GM23338 (cell line): ENCODE results near the gene MOGAT2. TPM values are rescaled to one million over a fixed set of nuclear protein-coding genes. Genes with fewer than 3 reads are reported as not detected.

Experiments
- ATAC-seq: fragments of 200-7000 bp; cut with Tn5 transposase; 3 replicates; pipeline ENCODE4 v1.9.1; 2020
- DNase-seq: peaks from one replicate; pipeline ENCODE4 v3.0.0-alpha.2; 2015; ENCODE audit warnings: low spot score
- H2AFZ ChIP-seq: fragments of 200-600 bp; sonication (generic); 2 replicates; pipeline ENCODE4 v1.8.0; 2016; ENCODE audit warnings: antibody characterized with exemption, mild to moderate bottlenecking, moderate library complexity
- H3F3A ChIP-seq: fragments of 200-600 bp; sonication (generic); replicated peaks from 2 replicates; pipeline ENCODE4 v1.8.0; 2017; ENCODE audit warnings: antibody characterized with exemption, mixed run types, low read depth
- H3K27ac ChIP-seq: fragments of 200-600 bp; sonication (generic); 2 replicates; pipeline ENCODE4 v1.6.1; 2016; ENCODE audit warnings: low read depth
- H3K27me3 ChIP-seq: fragments of 200-600 bp; sonication (generic); 2 replicates; pipeline ENCODE4 v1.8.0; 2016; ENCODE audit warnings: mild to moderate bottlenecking, mixed run types, moderate library complexity; ENCODE audit not compliant: insufficient read depth
- H3K36me3 ChIP-seq: fragments of 200-600 bp; sonication (generic); 2 replicates; pipeline ENCODE4 v1.8.0; 2016; ENCODE audit warnings: mild to moderate bottlenecking; ENCODE audit not compliant: insufficient read depth
- H3K4me1 ChIP-seq: fragments of 200-600 bp; sonication (generic); 2 replicates; pipeline ENCODE4 v1.8.0; 2016; ENCODE audit warnings: mild to moderate bottlenecking, moderate library complexity; ENCODE audit not compliant: insufficient read depth
- H3K4me2 ChIP-seq: fragments of 200-600 bp; sonication (generic); 2 replicates; pipeline ENCODE4 v1.7.1; 2017; ENCODE audit warnings: mixed run types
- H3K4me3 ChIP-seq: fragments of 200-600 bp; sonication (generic); 2 replicates; pipeline ENCODE4 v1.6.1; 2016; ENCODE audit warnings: mixed run types
- H3K79me2 ChIP-seq: fragments of 200-600 bp; sonication (generic); replicated peaks from 2 replicates; pipeline ENCODE4 v1.8.0; 2017; ENCODE audit warnings: mild to moderate bottlenecking; ENCODE audit not compliant: insufficient read depth
- H3K9me2 ChIP-seq: fragments of 200-600 bp; sonication (generic); 2 replicates; pipeline ENCODE4 v1.8.0; 2017; ENCODE audit not compliant: insufficient read depth
- H4K20me1 ChIP-seq: fragments of 200-600 bp; sonication (generic); replicated peaks from 2 replicates; pipeline ENCODE4 v1.8.0; 2017; ENCODE audit warnings: mild to moderate bottlenecking; ENCODE audit not compliant: insufficient read depth
- H3K27ac Mint-ChIP-seq: 2 replicates; pipeline ENCODE4 v1.8.0; 2020; ENCODE audit warnings: inconsistent platforms, mild to moderate bottlenecking, moderate library complexity, mixed read lengths
- H3K27me3 Mint-ChIP-seq: 3 replicates; pipeline ENCODE4 v1.8.0; 2022; ENCODE audit warnings: low read depth, mild to moderate bottlenecking, moderate library complexity, mixed read lengths, inconsistent platforms; ENCODE audit not compliant: insufficient read depth, poor library complexity
- H3K36me3 Mint-ChIP-seq: 3 replicates; pipeline ENCODE4 v1.8.0; 2021; ENCODE audit warnings: low read depth, mild to moderate bottlenecking, inconsistent platforms, moderate library complexity, mixed read lengths
- H3K4me1 Mint-ChIP-seq: 3 replicates; pipeline ENCODE4 v1.8.0; 2020; ENCODE audit warnings: mild to moderate bottlenecking, inconsistent platforms, mixed read lengths
- H3K4me3 Mint-ChIP-seq: 3 replicates; pipeline ENCODE4 v1.8.0; 2021; ENCODE audit warnings: moderate library complexity, mild to moderate bottlenecking, inconsistent platforms, mixed read lengths
- H3K9me3 Mint-ChIP-seq: 3 replicates; pipeline ENCODE4 v1.8.0; 2020; ENCODE audit warnings: moderate library complexity, mild to moderate bottlenecking, inconsistent platforms, mixed read lengths
- CTCF ChIP-seq, 2 experiments: fragments of 200-600 bp in 1 of 2; sonication (generic) in 1 of 2; conservative IDR thresholded peaks; 2 replicates each; pipeline versions ENCODE4 v1.5.1 to v1.6.1; 2016 to 2017; ENCODE audit warnings: antibody characterized with exemption in 2 of 2, low read depth in 2 of 2, mild to moderate bottlenecking in 2 of 2, moderate library complexity in 1 of 2
- POLR2AphosphoS5 ChIP-seq: IDR thresholded peaks from 2 replicates; pipeline ENCODE4 v1.6.1; 2016; ENCODE audit warnings: antibody characterized with exemption, low read depth
- ZNF462 ChIP-seq: fragments of 250-450 bp; sonication (Bioruptor Pico); IDR thresholded peaks from 2 replicates; pipeline ENCODE4 v1.5.0; 2020; ENCODE audit warnings: mild to moderate bottlenecking, moderate library complexity
- polyA plus RNA-seq: library from polyadenylated mRNA; unstranded; fragments of >200 nt; fragmentation: Nextera tagmentation; extraction: Ambion mirVana; gene quantifications from 2 replicates; pipeline ENCODE4 v1.2.1, GENCODE V29; 2016
- total RNA-seq: library from RNA; depleted of rRNA; stranded (reverse); fragments of >200 nt; shearing (Covaris generic); gene quantifications from 2 replicates; pipeline ENCODE4 v1.2.3, GENCODE V29; 2014

The MOGAT2 gene
- total and polyA plus RNA-seq, 2 experiments from 2014 or later = not detected

- DNase-seq (no peak), ATAC-seq (no peak)
- no peak overlapping the region for H3K4me3 ChIP-seq
- H3K27ac ChIP-seq = no peak overlapping the region
- Mint-ChIP-seq H3K27ac (no peak overlapping the region), H3K36me3 (no peaks in the 10 kb centered on the region; the same call in 2 of the 3 replicates), H3K4me1 (no peaks in the 10 kb centered on the region), H3K9me3 (peaks cover 3% of the 10 kb centered on the region; the same call in 1 of the 3 replicates), H3K27me3 (peaks cover 1% of the 10 kb centered on the region), H3K4me3 (no peak overlapping the region)
- H3F3A ChIP-seq = no peaks in the 10 kb centered on the region
- H3K36me3 ChIP-seq = no peaks in the 10 kb centered on the region
- no peaks in the 10 kb centered on the region for H4K20me1 ChIP-seq
- H3K79me2 ChIP-seq = no peaks in the 10 kb centered on the region
- no peak for TF ChIP-seq CTCF (conservative IDR thresholded peaks at IDR 0.05; ENCODE audit: low read depth in 2 of 2)
- TF ChIP-seq POLR2AphosphoS5 = no peak
- no peak for TF ChIP-seq ZNF462 (CRISPR knock-in tag)
- no peak overlapping the region for H2AFZ ChIP-seq
- no peaks in the 10 kb centered on the region for H3K4me1 ChIP-seq
- H3K4me2 ChIP-seq = no peak overlapping the region
- H3K9me2 ChIP-seq = peaks cover 6% of the 10 kb centered on the region
- no peaks in the 10 kb centered on the region for H3K27me3 ChIP-seq
These were observed 27.6 kb upstream of the MOGAT2 start for GRCh38 chr11:75689863-75690609.
